Measurements from ENCODE around the gene AMDHD2.
"Not testable (repeated sequence)": the region's sequence is repeated elsewhere in the genome, so short reads cannot be mapped to it uniquely, and the experiment has no call there.

The AMDHD2 gene, protein sequence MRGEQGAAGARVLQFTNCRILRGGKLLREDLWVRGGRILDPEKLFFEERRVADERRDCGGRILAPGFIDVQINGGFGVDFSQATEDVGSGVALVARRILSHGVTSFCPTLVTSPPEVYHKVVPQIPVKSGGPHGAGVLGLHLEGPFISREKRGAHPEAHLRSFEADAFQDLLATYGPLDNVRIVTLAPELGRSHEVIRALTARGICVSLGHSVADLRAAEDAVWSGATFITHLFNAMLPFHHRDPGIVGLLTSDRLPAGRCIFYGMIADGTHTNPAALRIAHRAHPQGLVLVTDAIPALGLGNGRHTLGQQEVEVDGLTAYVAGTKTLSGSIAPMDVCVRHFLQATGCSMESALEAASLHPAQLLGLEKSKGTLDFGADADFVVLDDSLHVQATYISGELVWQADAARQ
- total RNA-seq = 37.0 reads per million, percentile 61 among the genes with 10 or more reads in this experiment

DNA sequence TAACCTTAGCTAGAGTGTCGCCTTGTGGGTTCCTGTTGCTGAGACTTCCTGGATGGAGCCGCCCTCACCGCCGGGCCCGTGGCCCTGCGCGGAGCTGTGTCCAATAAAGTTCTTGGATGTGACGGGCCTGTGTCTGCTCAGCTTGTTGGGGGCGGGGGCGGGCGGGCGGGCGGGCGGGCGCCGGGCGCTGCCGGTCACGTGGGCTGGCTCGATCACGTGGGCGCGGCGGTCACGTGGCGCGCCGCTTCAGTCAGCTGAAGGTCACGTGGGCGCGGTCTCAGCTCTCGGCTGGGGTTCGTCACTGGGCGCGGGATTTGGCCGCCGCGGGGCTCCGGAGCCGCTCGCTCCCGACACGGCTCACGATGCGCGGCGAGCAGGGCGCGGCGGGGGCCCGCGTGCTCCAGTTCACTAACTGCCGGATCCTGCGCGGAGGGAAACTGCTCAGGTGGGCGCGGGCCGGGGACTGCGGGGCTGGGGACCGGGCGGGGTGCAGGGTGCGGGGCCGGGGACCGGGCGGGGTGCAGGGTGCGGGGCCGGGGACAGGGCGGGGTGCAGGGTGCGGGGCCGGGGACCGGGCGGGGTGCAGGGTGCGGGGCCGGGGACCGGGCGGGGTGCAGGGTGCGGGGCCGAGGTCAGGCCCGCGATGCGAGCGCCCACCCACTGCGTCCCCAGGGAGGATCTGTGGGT, at the start of gene AMDHD2:
Gene AMDHD2 (plus strand): TSS at position 275 of the 687 bp plus-strand sequence. CDS start 88 bp downstream, at position 363.
- DNase-seq = peak; percentile 90

DNA sequence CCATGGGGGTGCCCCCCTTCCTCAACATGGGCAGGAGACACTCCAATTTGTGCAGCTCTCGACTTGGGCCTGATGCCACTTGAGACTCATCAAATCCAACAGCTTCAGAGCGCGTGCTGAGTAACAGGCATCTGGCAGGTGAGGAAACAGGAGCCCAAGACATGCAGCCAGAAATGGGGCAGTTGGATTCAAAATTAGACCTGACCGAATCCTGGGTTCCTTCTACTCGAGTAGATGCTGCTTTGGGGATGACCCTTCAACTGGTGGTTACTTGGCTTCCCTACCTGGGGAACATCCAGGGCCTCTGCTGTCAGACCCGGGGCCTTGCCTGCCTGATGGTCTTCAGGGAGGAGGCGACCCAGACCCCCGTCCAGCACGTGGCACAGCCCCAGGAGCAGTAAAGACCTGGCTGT, 49.6 kb upstream of the AMDHD2 start:
- DNase-seq = no peak

DNA sequence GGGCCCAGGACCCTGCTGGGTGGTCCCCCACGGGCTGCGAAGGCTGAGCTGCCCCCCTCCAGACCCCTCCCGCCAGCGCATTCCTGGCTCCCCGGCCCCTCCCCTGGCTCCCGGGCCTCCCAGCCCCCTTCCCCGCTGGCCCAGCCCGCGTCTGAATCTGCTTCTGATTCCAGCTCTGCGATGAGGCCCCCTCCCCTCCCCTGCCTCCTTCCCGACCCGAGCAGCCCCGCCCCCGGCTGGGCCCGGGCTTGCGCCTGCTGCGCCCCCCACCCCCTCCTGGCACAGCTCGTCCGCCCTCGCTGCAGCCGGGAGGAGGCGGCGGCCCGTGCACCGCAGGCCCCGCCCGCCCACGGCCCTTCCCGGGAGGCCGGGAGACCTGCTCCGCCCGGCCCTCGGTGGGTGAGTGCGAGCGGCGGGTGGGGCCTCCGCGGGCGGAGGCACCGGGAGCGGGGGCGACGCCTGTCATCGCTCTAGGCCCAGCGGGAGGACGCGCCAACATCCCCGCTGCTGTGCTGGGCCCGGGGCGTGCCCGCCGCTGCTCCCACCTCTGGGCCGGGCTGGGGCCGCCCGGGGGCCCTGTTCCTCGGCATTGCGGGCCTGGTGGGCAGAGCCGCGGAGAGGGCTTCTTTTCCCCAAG, 49.0 kb upstream of the AMDHD2 start, which contains the start of gene NTN3:
Gene NTN3 (plus strand): TSS at position 282 of the 637 bp plus-strand sequence. CDS start 405 bp downstream, outside the sequence.
- DNase-seq = no peak

DNA sequence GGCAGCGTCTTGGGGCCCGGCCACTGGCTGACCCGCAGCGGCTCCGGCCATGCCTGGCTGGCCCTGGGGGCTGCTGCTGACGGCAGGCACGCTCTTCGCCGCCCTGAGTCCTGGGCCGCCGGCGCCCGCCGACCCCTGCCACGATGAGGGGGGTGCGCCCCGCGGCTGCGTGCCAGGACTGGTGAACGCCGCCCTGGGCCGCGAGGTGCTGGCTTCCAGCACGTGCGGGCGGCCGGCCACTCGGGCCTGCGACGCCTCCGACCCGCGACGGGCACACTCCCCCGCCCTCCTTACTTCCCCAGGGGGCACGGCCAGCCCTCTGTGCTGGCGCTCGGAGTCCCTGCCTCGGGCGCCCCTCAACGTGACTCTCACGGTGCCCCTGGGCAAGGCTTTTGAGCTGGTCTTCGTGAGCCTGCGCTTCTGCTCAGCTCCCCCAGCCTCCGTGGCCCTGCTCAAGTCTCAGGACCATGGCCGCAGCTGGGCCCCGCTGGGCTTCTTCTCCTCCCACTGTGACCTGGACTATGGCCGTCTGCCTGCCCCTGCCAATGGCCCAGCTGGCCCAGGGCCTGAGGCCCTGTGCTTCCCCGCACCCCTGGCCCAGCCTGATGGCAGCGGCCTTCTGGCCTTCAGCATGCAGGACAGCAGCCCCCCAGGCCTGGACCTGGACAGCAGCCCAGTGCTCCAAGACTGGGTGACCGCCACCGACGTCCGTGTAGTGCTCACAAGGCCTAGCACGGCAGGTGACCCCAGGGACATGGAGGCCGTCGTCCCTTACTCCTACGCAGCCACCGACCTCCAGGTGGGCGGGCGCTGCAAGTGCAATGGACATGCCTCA, 48.3 kb upstream of the AMDHD2 start:
- no peak for DNase-seq

DNA sequence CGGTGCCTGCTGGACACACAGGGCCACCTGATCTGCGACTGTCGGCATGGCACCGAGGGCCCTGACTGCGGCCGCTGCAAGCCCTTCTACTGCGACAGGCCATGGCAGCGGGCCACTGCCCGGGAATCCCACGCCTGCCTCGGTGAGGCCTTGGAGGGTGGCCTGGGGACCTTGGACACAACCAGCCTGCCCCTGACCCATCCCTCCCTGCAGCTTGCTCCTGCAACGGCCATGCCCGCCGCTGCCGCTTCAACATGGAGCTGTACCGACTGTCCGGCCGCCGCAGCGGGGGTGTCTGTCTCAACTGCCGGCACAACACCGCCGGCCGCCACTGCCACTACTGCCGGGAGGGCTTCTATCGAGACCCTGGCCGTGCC, 47.7 kb upstream of the AMDHD2 start:
- DNase-seq = no peak

DNA sequence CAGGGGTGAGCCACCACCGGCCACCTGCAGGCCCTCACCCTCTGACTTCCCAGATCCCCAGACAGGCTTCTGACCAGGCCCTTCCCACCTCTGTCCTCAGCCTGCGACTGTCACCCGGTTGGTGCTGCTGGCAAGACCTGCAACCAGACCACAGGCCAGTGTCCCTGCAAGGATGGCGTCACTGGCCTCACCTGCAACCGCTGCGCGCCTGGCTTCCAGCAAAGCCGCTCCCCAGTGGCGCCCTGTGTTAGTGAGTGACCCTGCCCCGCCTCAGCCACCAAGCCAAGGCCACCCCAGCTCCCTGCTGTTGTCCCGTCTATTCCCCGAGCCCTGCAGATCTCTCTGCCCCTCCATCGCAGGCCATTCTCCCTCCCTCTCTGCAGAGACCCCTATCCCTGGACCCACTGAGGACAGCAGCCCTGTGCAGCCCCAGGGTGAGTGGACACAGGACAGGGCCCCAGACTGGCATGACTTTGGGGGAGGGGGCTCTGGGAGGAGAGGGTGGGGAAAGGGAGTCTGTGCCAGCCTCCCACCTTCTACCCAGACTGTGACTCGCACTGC, 47.2 kb upstream of the AMDHD2 start:
- no peak for DNase-seq

DNA sequence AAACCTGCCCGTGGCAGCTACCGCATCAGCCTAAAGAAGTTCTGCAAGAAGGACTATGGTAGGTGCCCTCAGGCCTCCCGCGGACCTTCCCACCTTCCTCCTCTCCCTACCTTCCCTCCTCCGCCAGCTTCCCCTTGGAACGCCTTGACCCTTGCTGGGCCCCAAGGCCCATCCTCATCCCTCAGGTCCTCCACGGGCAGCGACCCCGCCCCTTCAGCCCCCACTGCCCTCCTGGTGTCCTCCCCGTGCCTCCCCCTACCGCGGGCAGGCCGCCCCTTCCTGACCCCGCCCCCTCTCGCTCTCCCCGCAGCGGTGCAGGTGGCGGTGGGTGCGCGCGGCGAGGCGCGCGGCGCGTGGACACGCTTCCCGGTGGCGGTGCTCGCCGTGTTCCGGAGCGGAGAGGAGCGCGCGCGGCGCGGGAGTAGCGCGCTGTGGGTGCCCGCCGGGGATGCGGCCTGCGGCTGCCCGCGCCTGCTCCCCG, 46.7 kb upstream of the AMDHD2 start:
- DNase-seq = no peak

DNA sequence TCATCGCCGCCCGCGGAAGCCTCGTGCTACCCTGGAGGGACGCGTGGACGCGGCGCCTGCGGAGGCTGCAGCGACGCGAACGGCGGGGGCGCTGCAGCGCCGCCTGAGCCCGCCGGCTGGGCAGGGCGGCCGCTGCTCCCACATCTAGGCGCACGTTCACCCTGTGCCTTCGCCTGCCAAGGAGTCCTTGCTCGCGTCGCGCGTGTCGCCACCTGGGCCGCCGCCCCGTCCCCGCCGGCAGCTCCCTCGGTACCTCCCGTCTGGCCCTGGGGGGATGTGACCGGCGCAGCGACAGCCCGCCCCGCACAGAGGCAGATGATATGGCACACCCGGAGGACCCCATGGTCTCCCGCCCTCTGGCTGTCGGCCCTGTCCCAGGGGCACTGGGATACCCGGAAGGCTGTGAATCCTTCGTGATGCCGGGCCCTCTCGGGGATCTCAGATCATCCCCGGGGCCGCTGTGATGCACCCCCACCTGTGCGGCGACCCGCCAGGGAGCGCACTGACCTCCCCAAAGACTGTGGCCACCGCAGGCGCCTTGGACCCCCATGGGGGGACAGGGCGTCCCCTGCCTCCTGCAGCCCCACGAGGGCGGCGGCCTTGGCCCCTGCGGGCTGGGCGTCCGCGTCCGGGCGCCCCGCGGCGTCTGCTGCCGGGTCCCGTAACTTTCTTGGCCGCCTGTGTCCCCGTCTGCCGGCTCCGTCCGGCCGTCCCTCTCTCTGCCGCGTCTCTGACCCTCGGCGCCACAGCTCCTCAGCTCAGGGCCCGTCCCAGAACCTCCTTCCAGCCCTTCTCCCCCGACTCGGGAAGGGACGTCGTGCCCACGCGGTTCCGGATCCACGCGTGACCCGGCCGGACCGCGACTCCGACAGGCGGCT, 45.9 kb upstream of the AMDHD2 start:
- peak; percentile 42 for DNase-seq

DNA sequence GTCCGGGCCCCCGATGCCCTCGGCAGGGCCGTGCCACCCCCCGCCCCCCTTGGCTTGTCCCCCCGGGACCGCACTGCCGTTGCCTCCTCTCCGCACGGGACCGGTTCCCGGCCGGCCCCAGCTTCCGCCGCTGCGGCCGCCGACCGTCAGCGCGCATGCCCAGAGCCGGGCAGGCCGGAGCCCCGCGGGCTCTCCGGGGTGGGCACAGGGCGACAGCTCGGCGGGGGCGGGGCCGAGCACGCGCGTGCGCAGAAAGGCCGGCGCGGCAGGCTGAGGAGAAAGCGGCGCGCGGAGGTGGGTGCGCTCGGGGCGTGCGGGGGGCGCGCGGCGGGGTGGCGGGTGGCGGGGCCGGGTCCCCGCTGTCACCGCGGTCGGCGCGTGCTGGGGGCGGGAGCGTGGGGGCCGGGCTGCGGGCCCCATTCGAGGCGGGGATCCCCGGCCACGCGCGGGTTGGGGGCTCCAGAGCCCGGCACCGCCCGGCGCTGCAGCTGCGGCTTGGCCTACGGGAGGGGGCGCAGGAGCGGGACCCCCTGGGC, 45.2 kb upstream of the AMDHD2 start, which contains the start of gene TBC1D24:
Gene TBC1D24 (plus strand): TSS at position 251 of the 536 bp plus-strand sequence. CDS start 21,022 bp downstream, outside the sequence.
- DNase-seq = peak; percentile 56

DNA sequence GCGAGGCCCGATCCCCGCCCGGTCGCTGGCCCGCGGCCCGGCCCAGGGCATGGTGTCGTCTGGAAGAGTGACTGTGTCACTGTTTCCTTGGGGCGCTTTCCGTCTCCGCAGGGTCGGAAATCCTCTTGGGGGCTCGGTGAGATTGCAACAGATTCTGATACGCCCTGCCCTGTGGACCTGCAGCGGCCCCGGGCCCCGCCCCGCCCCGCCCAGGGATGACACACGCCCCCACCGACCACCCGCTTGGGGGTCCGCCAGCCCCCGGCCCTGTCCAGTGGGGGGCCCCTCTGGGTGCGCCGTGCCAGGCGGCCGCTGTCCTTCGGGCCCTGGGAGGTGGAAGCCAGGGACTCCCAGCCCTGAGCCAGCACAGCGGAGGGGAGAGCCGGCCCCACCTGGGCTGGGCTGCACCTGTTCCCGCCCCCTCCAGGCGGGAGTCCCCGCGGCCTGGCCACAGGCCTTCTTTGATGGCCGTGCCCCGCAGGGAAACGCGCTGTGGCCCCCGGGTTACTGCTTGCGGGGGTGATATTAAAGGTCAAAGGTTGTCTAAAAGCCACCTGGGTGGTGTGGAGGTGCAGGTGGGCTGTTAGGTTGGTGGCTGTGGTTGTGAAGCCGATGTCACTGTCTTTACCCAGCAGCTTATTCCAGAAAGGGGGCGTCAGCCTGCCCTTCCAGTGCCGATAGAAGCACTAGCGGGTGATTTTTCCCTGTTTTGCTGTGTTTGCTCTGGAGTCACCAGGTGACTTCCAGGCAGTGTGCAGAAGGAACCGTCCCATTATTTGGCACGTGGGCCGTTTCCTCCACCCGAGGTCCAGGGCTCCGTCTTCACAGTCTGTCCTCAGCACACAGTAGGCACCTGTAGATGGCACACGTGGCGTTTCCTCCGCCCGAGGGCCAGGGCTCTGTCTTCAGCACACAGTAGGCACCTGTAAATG, 44.5 kb upstream of the AMDHD2 start:
- no peak for DNase-seq

DNA sequence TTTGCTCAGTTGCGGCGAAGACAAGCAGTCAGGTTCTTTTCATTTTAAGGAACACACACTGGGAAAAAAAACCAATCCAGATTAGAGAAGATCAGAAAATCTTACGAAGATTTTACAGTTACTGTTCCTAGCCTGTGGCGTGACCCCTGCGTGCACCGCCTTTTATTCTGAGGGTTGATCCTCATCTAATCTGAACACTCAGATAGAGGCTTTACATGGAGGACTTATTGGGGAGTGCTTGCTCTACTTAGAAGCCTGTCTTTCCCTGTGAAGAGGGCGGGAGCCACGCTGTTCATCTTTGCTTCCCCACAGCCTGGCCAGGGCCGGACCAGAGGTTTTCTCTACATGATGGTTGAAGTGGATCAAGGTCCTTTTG, 43.8 kb upstream of the AMDHD2 start:
- no peak for DNase-seq

DNA sequence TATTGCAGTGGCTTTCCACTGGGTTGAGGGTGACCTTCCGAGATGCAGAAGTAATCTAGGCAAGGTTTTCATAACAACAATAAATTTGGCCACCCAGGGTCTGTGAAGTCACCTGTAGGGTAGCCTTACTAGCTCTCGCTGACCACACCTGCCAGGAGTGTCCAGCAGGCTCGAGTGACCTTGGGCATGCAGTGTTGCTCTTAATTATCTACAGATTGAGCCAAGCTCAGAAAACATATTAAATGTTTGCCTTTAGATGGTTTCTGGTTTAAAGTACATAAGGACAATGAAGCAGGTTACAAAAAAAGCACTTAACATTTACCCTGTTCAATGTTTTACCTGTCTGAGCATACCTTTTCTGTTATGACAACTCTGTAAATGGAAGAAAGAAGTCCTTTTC, 43.4 kb upstream of the AMDHD2 start:
- DNase-seq = no peak

DNA sequence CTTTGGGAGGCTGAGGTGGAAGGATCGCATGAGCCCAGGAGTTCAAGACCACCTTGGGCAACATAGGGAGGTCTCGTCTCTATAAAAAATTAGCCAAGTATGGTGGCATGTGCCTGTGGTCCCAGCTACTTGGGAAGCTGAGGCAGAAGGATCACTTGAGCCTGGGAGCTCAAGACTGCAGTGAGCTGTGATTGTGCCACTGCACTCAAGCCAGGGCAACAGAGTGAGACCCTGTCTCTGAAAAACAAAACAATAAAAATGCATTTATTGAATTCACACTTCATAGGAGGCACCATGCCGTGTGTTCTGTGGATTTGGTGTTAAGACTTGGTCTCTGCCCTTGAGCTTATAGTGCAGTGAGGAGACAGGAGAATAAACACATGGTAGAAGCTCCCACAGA, 42.8 kb upstream of the AMDHD2 start:
- no peak for DNase-seq

DNA sequence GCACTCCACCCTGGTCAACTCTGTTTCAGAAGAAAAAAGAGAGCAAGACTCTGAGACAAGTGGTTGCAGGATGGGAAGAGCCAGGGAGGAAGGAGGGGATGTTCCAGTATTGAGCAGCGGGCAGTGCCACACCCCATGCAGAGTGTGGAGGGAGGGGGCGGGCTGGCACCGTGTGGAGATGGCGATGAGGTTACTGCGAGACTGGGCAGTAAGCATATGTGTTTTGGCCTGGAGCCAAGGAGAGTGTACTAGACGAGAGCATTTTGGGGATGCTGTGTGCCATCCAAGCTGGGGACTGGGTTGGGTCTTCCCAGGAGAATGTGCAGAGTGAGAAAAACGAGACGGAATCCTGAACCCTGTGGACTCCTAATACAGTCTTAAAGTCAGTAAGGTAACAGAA, 41.9 kb upstream of the AMDHD2 start:
- DNase-seq = no peak

DNA sequence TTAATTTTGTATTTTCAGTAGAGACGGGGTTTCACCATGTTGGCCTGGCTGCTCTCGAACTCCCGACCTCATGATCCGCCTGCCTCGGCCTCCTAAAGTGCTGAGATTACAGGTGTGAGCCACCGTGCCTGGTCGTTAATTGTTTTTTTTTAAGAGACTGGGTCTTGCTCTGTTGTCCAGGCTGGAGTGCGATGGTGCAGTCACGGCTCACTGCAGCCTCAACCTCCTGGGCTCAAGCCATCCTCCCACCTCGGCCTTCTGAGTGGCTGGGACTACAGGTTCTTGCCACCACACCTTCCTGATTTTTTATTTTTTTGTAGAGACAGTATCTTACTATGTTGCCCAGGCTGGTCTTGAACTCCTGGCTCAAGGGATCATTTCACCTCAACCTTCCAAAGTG, 40.2 kb upstream of the AMDHD2 start:
- not testable (repeated sequence) for DNase-seq

DNA sequence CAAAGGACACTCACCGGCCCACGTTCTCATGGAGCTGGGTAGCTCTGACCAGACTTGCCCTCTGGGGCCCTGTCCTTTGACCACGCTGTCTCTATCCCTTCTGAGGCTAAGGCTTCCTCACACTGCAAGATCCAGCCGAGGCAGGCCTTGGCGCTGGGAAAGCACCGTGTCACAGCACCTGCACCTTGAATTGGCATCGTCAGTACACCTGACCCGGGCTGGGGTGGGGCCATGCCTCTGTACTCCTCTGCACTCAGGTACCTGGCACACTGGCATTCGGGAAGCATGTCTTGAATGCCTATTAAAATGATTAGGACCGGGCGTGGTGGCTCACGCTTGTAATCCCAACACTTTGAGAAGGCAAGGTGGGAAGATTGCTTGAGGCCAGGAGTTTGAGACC, 39.2 kb upstream of the AMDHD2 start:
- DNase-seq = no peak

DNA sequence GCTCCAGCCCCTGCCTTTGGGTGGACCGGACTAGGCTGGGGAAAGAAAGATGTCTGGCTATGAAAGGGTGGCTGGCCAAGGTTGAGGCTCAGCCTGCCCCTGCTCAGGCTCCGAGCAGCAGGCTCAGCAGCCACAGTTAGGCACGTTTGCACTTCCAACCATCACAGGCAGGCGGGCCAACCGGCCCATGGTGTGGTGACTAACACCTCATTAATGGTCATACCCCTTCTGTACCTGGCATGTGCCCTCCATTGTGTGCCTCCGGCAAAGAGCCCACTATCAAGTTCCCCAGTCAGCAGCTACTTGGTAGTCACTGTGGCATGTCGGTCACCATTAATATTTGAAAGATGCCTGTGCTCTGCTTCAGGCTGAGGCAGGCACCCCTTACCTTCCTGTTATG, 38.5 kb upstream of the AMDHD2 start:
- no peak for DNase-seq

DNA sequence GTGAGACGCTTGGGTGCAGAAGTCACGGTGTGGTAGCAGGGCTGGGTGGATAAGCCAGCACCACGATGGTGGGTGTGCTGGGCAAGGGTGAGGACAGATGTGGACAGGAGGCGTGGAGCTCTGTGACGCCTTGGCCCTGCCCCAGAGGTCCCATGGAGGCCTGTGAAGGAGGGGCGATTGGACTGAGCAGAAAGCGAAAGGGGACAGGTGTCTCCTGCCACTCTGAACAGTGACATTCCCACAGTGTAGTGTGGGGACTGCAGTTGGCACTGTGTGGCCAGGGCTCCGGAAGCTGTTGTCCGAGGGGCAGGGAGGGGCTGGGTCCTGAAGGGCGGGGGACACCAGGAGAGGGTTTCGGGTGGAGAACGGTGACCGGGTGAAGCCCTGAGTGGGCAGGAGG, 37.9 kb upstream of the AMDHD2 start:
- no peak for DNase-seq

DNA sequence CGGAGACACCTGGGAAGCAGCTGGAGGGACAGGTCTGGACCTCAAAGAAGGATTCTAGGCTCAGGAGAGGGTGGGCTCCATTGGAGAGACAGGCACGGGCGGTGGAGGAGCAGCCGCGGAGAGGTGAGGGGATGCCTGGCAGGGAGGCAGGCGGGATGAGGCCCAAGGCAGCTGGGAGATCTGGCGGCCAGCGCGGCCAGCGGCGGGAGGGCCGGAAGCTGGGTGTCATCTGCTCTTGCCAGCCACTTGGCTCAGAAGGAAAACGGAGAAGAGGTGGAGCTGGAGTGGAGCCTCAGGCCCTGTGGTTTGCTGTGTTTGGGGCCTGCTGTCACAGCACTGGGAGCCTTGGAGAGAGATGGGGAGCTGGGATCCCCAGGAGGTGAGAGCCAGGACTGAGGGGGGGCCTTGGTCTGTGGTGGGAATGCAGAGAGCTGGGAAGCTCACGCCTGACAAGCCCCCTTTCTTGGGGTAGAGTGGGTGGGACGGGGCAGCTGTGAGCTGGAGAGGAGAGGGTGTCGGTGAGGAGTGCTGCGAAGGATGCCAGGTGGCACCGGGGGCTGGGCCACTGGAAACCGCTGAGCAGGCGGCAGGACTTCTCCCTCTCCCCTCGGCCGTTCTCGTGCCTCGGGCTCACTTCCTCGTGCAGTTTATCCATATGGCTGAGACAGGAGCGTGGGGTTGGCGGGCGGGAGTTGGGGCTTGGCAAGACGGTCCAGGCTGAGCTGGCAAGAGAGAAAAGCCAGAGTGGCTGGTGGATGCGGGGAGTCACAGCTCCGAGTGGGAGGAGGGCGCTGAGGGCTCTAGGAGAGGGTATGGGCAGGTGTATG, 37.2 kb upstream of the AMDHD2 start:
- no peak for DNase-seq
